Osteoblast (primary cell): ENCODE measurements around the gene VWCE. TPM values are rescaled to one million over a fixed set of nuclear protein-coding genes. Genes with fewer than 3 reads are reported as not detected.

Source experiments
- DNase-seq: peaks from one replicate; pipeline ENCODE4 v3.0.0; 2011; ENCODE audit warnings: low spot score, mixed read lengths; ENCODE audit not compliant: insufficient read length; ENCODE audit errors: missing footprints
- H2AFZ ChIP-seq: 2 replicates; pipeline ENCODE4 v1.6.0; 2011; ENCODE audit warnings: mild to moderate bottlenecking, low read length
- H3K27ac ChIP-seq: 2 replicates; pipeline ENCODE4 v1.5.1; 2011; ENCODE audit warnings: mild to moderate bottlenecking, low read depth, low read length, moderate library complexity
- H3K27me3 ChIP-seq: 2 replicates; pipeline ENCODE4 v1.6.0; 2012; ENCODE audit warnings: mild to moderate bottlenecking, control low read depth, inconsistent platforms, low read length, moderate library complexity; ENCODE audit not compliant: insufficient read depth
- H3K36me3 ChIP-seq: 2 replicates; pipeline ENCODE4 v1.5.1; 2011; ENCODE audit warnings: mild to moderate bottlenecking, low read length, control low read depth, moderate library complexity; ENCODE audit not compliant: insufficient read depth
- H3K4me1 ChIP-seq: 2 replicates; pipeline ENCODE4 v1.5.1; 2011; ENCODE audit warnings: mild to moderate bottlenecking, low read length, control low read depth, moderate library complexity; ENCODE audit not compliant: insufficient read depth
- H3K4me2 ChIP-seq: 2 replicates; pipeline ENCODE4 v1.6.0; 2011; ENCODE audit warnings: mild to moderate bottlenecking, low read length; ENCODE audit not compliant: insufficient read depth
- H3K4me3 ChIP-seq: fragments of 200-600 bp; sonication (generic); 3 replicates; pipeline ENCODE4 v1.5.1; 2012; ENCODE audit warnings: mild to moderate bottlenecking, low read length, inconsistent platforms; ENCODE audit not compliant: insufficient read depth
- H3K79me2 ChIP-seq: 2 replicates; pipeline ENCODE4 v1.6.0; 2012; ENCODE audit warnings: mild to moderate bottlenecking, low read length, control low read depth, inconsistent platforms; ENCODE audit not compliant: insufficient read depth
- H3K9me3 ChIP-seq: 2 replicates; pipeline ENCODE4 v1.5.1; 2011; ENCODE audit warnings: low read depth, low read length, control low read depth
- H4K20me1 ChIP-seq: 2 replicates; pipeline ENCODE4 v1.6.0; 2012; ENCODE audit warnings: mild to moderate bottlenecking, low read length, control low read depth; ENCODE audit not compliant: insufficient read depth
- total RNA-seq: library from RNA; depleted of rRNA; stranded (reverse); fragments of >200 nt; gene quantifications from 2 replicates; pipeline ENCODE4 v1.2.3, GENCODE V29; 2012
- TF ChIP-seq, protein P1 (sequence below): IDR thresholded peaks from 2 replicates; pipeline ENCODE4 v1.5.1; 2011; ENCODE audit warnings: mild to moderate bottlenecking, low read depth, low read length, moderate library complexity; ENCODE audit errors: extremely low read depth

VWCE gene
- total RNA-seq, 1 donor = 4.7 TPM

DNA sequence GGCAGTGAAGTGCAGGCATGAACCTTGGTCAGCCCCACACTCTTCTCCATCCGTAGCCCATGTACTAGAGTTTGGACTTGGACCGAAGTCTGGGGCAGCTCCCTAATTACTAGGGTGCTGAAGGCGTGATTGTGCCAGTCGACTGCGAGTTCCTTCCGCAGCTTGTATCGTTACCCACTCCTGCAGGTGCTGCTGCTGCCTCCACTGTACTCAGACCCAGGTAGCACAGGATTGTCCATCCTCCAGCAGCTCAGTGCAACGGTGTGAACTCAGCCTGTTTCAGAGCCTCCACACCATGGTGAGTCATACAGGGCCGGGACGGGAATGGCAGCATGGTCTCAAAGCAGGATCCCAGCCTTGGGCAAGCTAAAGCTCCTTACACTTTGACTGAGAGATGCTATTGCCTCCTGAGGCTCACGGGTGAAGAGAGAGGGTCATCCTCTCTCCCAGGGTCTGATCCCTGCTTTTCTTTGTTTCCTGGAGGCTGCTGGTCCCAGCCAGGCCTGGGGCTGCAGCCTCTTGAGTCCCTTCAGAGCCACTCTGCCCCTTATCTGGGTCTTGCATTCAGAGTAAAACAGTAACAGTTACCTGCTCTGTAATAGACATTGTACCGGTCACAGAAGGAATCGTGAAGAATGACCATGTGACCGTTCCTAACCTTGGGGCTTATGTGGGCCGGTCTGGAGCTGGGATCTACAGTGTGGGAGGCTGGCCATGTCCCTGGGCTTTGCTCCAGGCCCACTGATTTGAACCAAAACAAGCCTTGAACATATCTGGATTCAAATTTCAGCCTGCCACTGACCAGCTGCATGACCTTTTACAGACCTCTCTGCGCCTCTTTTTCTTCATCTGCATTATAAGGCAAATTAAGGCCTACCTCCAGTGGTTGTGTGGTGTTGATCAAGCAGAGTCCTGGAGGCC, 39.6 kb upstream of the VWCE start:
- Histone ChIP-seq H3K79me2 (peaks cover 36% of the 10 kb centered on the region), H3K4me2 (peak overlapping the region; percentile 98), H3K9me3 (no peaks in the 10 kb centered on the region), H3K27ac (peak overlapping the region; percentile 91), H3K4me1 (peaks cover 36% of the 10 kb centered on the region), H2AFZ (peak overlapping the region; percentile 49), H4K20me1 (peaks cover 19% of the 10 kb centered on the region), H3K36me3 (peaks cover 7% of the 10 kb centered on the region), H3K4me3 (no peak overlapping the region), H3K27me3 (no peaks in the 10 kb centered on the region)
- TF ChIP-seq, protein P1, sequence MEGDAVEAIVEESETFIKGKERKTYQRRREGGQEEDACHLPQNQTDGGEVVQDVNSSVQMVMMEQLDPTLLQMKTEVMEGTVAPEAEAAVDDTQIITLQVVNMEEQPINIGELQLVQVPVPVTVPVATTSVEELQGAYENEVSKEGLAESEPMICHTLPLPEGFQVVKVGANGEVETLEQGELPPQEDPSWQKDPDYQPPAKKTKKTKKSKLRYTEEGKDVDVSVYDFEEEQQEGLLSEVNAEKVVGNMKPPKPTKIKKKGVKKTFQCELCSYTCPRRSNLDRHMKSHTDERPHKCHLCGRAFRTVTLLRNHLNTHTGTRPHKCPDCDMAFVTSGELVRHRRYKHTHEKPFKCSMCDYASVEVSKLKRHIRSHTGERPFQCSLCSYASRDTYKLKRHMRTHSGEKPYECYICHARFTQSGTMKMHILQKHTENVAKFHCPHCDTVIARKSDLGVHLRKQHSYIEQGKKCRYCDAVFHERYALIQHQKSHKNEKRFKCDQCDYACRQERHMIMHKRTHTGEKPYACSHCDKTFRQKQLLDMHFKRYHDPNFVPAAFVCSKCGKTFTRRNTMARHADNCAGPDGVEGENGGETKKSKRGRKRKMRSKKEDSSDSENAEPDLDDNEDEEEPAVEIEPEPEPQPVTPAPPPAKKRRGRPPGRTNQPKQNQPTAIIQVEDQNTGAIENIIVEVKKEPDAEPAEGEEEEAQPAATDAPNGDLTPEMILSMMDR = no peak
- peak; percentile 96 for DNase-seq

DNA sequence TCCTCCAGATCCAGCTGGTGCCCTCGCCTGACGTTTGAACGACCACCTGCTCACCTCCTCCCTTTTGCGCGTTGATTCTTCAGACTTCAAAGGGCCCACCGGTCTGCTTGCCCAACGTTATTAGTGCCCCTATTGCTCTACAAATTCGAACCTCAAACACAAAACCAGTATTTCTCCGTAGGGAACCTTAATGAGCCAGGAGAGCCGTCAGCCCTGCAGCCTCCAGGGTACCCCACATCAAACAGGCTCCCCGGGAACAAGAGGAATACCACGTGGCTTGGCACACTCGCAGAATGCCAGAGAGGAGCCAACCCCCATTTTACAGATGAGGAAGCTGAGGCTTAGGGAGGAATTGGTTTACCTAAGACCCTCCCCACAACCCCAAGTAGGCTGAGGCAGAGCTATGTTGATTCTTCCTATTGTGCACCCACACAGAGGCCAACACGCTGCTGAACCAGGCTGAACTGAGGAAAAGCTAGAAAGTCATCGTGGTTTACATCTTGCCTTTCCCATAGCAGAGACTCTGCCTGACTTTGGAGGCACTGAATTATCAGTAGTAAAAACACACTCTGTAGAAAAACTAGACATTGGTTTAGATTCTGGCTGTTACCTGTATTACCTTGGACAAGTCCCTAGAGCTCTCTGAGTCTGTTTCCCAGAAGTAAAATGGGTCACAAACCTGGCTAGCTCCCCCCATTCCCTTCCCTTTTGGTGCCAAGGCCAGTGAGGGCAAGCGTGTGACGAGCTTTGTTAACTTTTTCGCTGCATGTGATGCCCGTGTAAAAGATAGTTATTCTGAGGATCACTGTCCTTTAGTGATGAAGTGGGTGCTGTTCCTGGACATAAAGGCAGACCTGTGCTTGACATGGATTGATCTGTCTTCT, 38.7 kb upstream of the VWCE start:
- H4K20me1 ChIP-seq = peaks cover 28% of the 10 kb centered on the region
- peaks cover 13% of the 10 kb centered on the region for H3K36me3 ChIP-seq
- H3K27me3 ChIP-seq = no peaks in the 10 kb centered on the region
- H3K27ac ChIP-seq = peak overlapping the region; percentile 91
- H3K4me2 ChIP-seq = peak overlapping the region; percentile 98
- H3K4me3 ChIP-seq = peak overlapping the region; percentile 91
- peaks cover 36% of the 10 kb centered on the region for H3K4me1 ChIP-seq
- TF ChIP-seq, protein P1 = no peak
- peaks cover 45% of the 10 kb centered on the region for H3K79me2 ChIP-seq
- peak; percentile 43 for DNase-seq
- no peaks in the 10 kb centered on the region for H3K9me3 ChIP-seq
- peak overlapping the region; percentile 90 for H2AFZ ChIP-seq

DNA sequence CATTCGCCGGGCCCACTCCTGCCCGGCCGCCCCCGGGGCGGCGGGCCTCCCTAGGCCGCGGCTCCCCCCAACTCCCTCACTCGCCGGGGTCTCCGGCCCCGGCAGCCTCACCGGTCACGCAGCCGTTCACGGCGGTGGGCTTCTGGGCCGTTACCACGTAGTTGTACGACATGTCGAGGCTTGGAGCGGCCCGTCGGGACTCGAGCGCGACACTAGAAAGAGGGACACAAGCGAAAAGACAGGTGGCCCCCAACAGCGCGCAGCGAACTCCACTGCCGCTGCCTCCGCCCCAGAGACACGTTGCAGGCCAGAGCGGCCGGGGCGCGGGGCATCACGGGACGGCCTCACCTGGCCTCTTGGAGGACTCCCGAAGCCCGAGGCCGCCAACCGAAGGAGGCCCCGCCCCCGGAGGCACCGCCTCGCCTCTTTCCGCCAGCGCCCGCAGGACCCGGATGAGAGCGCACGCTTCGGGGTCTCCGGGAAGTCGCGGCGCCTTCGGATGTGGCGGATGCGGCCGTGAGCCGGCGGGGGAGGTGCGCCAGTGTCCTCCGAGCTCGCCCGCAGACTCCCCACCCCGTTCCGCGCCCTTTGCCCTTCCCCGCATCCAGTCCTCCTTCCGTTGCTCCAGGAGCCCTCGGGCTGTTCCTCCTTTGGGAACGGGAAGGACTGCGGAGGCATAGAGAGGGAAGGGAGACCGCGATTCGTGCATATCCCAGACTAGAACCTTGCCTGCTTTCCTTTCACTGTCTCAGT, 37.9 kb upstream of the VWCE start, which contains the start of the genes DDB1 and TKFC:
TSS of gene DDB1 (minus strand) at position 309 of the 753 bp plus-strand sequence. CDS start at position 172, 137 bp downstream.
TSS of gene TKFC (plus strand) at position 432 of the 753 bp plus-strand sequence. CDS start 1,501 bp downstream, outside the sequence.
- Histone ChIP-seq H3K36me3 (peaks cover 18% of the 10 kb centered on the region), H3K4me3 (peak within 1 kb of the TSS; percentile 91), H3K4me1 (peaks cover 41% of the 10 kb centered on the region), H3K4me2 (peak within 1 kb of the TSS; percentile 98), H3K27me3 (no peaks in the 10 kb centered on the region), H3K79me2 (peaks cover 52% of the 10 kb centered on the region), H3K9me3 (no peaks in the 10 kb centered on the region), H4K20me1 (peaks cover 32% of the 10 kb centered on the region), H2AFZ (peak within 1 kb of the TSS; percentile 90), H3K27ac (peak within 1 kb of the TSS; percentile 91)
- DNase-seq = peak; percentile 97
- TF ChIP-seq, protein P1 = no peak
